ENCODE data around the gene GPRC5B.

GRCh38 chr16:19809693-19810092 lies 75.0 kb downstream of the GPRC5B start:
- TF ChIP-seq, protein P1, sequence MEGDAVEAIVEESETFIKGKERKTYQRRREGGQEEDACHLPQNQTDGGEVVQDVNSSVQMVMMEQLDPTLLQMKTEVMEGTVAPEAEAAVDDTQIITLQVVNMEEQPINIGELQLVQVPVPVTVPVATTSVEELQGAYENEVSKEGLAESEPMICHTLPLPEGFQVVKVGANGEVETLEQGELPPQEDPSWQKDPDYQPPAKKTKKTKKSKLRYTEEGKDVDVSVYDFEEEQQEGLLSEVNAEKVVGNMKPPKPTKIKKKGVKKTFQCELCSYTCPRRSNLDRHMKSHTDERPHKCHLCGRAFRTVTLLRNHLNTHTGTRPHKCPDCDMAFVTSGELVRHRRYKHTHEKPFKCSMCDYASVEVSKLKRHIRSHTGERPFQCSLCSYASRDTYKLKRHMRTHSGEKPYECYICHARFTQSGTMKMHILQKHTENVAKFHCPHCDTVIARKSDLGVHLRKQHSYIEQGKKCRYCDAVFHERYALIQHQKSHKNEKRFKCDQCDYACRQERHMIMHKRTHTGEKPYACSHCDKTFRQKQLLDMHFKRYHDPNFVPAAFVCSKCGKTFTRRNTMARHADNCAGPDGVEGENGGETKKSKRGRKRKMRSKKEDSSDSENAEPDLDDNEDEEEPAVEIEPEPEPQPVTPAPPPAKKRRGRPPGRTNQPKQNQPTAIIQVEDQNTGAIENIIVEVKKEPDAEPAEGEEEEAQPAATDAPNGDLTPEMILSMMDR (IDR thresholded peaks at IDR 0.05), result no peak
- no peak for TF ChIP-seq POLR2A (IDR thresholded peaks at IDR 0.05)
